Osteocyte (in vitro differentiated cells): ENCODE data around the gene CTTNBP2NL. TPM values are rescaled to one million over a fixed set of nuclear protein-coding genes. Genes with fewer than 3 reads are reported as not detected.

Source experiments
- DNase-seq: peaks from one replicate; pipeline ENCODE4 v3.0.0; 2021; ENCODE audit warnings: mixed read lengths; ENCODE audit not compliant: unreplicated experiment; ENCODE audit errors: extremely low spot score
- H3K27ac Mint-ChIP-seq: one replicate; pipeline ENCODE4 v1.8.0; 2021; ENCODE audit warnings: mild to moderate bottlenecking, mixed read lengths; ENCODE audit not compliant: unreplicated experiment
- H3K27me3 Mint-ChIP-seq: one replicate; pipeline ENCODE4 v1.8.0; 2021; ENCODE audit warnings: mixed read lengths; ENCODE audit not compliant: unreplicated experiment
- H3K36me3 Mint-ChIP-seq: one replicate; pipeline ENCODE4 v1.8.0; 2021; ENCODE audit warnings: mixed read lengths; ENCODE audit not compliant: unreplicated experiment
- H3K4me1 Mint-ChIP-seq: one replicate; pipeline ENCODE4 v1.8.0; 2021; ENCODE audit warnings: mixed read lengths; ENCODE audit not compliant: unreplicated experiment
- H3K4me3 Mint-ChIP-seq: one replicate; pipeline ENCODE4 v1.8.0; 2021; ENCODE audit warnings: mild to moderate bottlenecking, moderate library complexity, mixed read lengths; ENCODE audit not compliant: unreplicated experiment
- H3K9me3 Mint-ChIP-seq: one replicate; pipeline ENCODE4 v1.8.0; 2021; ENCODE audit warnings: mixed read lengths; ENCODE audit not compliant: unreplicated experiment
- CTCF ChIP-seq: fragments of 200-600 bp; sonication (generic); IDR thresholded peaks from 2 replicates; pipeline ENCODE4 v1.5.0; 2021; ENCODE audit warnings: antibody characterized with exemption, mild to moderate bottlenecking, moderate library complexity
- total RNA-seq: library from RNA; stranded (reverse); gene quantifications from 2 replicates; pipeline ENCODE4 v1.2.1, GENCODE V29; 2021

The CTTNBP2NL gene
- total RNA-seq, 1 donor from 2014 or later = 50.6 TPM

- peaks cover 48% of the 10 kb centered on the region for H3K36me3 Mint-ChIP-seq
- H3K9me3 Mint-ChIP-seq = no peaks in the 10 kb centered on the region
These were observed 57.9 kb downstream of the CTTNBP2NL start for GRCh38 chr1:112453876-112454275.

DNA sequence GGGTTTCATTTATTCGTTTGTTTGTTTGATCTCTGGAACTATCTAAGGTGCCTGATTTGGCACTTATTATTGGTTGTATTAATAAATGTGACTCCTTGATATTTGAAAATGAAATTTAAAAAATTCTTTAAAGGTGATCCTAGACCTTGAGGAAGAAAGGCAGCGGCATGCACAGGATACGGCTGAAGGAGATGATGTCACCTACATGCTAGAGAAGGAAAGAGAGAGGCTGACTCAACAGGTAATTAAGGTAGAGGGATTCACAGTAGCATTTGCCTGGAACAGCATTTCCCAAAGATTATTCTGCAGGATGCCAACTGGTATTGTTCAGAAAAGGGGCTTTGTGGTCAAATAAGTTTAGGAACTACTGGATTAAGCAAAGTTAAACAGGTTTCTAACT, 58.3 kb downstream of the CTTNBP2NL start:
- H3K4me1 Mint-ChIP-seq = peaks cover 15% of the 10 kb centered on the region
- H3K27ac Mint-ChIP-seq = no peak overlapping the region
- no peaks in the 10 kb centered on the region for H3K9me3 Mint-ChIP-seq
- H3K27me3 Mint-ChIP-seq = no peaks in the 10 kb centered on the region
- peaks cover 48% of the 10 kb centered on the region for H3K36me3 Mint-ChIP-seq
- H3K4me3 Mint-ChIP-seq = no peak overlapping the region
- TF ChIP-seq CTCF = no peak
- DNase-seq = no peak

More at GRCh38 chr1:112453876-112454275, 57.9 kb downstream of the CTTNBP2NL start:
- H3K27ac Mint-ChIP-seq = no peak overlapping the region
- no peak for TF ChIP-seq CTCF
- no peaks in the 10 kb centered on the region for H3K27me3 Mint-ChIP-seq
- H3K4me1 Mint-ChIP-seq = peaks cover 15% of the 10 kb centered on the region
- H3K4me3 Mint-ChIP-seq = no peak overlapping the region
- DNase-seq = no peak

- Mint-ChIP-seq H3K27ac (peak overlapping the region; percentile 29), H3K4me1 (peaks cover 10% of the 10 kb centered on the region), H3K36me3 (peaks cover 37% of the 10 kb centered on the region), H3K4me3 (no peak overlapping the region), H3K27me3 (no peaks in the 10 kb centered on the region), H3K9me3 (no peaks in the 10 kb centered on the region)
- TF ChIP-seq CTCF = no peak
- no peak for DNase-seq
These were observed 61.2 kb downstream of the CTTNBP2NL start for GRCh38 chr1:112457241-112457640.

DNA sequence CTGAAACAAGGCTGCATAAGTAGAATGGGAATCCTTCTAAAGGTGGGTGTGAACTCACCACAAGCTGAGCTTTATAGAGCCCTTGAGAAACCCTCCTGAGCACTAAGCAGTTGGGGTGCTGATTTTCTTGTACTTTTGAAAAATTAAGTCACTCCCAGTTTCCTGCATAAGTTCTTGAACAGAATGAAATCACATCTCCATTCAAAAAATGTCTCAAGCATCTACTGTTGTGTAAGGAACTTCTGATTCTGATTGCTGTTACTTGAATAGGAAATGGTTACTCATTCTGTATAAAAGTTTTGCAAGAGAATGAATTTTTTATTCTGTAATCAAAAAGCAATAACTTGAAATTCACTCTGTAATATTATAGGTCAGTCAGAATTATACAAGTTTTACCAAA, 61.9 kb downstream of the CTTNBP2NL start:
- no peaks in the 10 kb centered on the region for H3K27me3 Mint-ChIP-seq
- peaks cover 39% of the 10 kb centered on the region for H3K36me3 Mint-ChIP-seq
- H3K27ac Mint-ChIP-seq = no peak overlapping the region
- no peak for TF ChIP-seq CTCF
- H3K4me3 Mint-ChIP-seq = no peak overlapping the region
- no peak for DNase-seq
- no peaks in the 10 kb centered on the region for H3K9me3 Mint-ChIP-seq
- peaks cover 10% of the 10 kb centered on the region for H3K4me1 Mint-ChIP-seq

- DNase-seq = no peak
- H3K4me1 Mint-ChIP-seq = peaks cover 10% of the 10 kb centered on the region
- no peak overlapping the region for H3K27ac Mint-ChIP-seq
- TF ChIP-seq CTCF = no peak
- H3K36me3 Mint-ChIP-seq = peaks cover 39% of the 10 kb centered on the region
- no peaks in the 10 kb centered on the region for H3K27me3 Mint-ChIP-seq
- no peaks in the 10 kb centered on the region for H3K9me3 Mint-ChIP-seq
- H3K4me3 Mint-ChIP-seq = no peak overlapping the region
These were observed 62.7 kb downstream of the CTTNBP2NL start for GRCh38 chr1:112458756-112459155.
